NCI-H82 treated with DMSO at 0.1 percent for 48 hours (cell line): ENCODE results near the gene HNRNPU.
A peak's percentile ranks its signal among the peaks of the same experiment; 100 is the strongest.
"Not testable (repeated sequence)": the region's sequence is repeated elsewhere in the genome, so short reads cannot be mapped to it uniquely, and the experiment has no call there.

ENCODE experiments used
- DNase-seq: peaks from one replicate; lab custom pipeline; 2025; ENCODE audit not compliant: unreplicated experiment; lab: John Stamatoyannopoulos, UW

Gene HNRNPU

DNA sequence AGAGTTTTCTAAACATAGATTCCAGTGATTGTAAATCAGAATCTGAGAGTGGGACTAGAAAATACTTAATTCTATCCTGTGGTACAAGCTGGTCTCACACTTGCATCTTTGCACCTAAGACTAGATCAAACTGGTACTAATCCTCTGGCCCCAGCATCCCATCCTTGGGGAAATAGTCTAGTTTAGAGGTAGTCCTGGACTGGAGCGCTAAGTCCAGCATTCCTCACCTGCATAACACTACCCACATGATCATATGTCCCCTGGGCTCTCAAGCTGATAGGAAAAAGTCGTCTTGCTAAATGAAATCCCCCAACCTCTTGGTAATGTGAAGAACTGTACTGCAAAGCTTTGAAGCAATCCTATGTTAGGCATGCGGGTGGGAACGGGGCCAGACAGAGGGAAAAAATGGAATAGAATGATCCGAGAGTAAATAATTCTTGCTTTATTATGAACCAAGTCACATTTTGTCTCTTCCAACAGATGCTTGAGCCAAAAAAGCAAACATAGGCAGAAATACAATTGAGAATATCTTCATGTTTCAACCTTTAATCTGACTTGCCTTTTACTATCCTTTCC lies 24.0 kb downstream of the HNRNPU start:
- DNase-seq, result no peak

- no peak for DNase-seq
These were observed 24.7 kb downstream of the HNRNPU start for GRCh38 chr1:244839656-244840055.

DNA sequence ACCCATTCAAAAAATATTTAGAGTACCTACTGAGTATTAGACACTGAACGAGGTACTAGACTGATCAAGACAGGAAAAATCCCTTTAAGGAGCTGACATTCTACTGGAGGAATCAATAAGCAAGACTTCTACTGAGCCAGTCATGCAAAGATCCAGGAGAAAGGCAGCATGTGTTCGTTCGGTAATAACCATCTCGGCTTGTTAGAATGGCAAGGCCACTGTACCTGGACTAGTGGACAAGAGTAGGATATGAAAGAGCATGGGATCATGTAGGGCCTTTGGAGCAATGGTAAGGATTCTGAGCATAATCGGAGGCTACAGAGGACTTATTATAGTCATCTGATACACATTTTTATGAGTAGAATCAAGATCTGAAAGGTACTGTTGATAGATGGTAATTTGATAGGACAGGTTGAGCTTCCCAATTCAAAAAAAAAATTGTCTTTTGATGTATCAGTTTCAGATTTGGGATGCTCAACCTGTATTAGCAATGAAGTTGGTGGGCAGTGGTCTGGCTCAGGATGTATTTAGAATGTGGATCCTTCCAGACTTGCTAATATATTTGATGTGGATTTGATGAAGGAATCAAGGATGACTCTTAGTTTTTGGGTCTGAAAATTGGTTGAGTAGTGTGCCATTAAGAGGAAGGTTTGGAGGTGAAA lies 26.6 kb downstream of the HNRNPU start:
- peak; percentile 52 for DNase-seq

DNA sequence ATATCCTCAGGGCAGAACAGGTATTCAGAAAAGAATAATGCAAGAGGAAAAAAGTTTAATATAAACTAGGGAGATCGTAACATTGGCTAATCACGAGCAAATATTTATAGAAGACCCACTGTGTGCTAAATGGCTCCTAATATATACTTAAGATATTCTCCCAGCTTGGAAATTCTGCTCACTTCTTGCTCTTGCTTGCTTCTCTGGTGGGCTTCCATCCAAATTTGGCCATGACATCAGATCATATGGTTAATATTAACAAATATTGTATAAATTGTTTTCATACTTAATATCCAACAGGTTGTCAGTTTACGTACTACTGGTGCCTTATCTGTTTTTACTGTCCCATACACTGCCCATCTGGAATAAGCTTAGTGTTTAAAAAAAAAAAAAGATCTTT lies 27.8 kb downstream of the HNRNPU start:
- DNase-seq, result no peak

DNA sequence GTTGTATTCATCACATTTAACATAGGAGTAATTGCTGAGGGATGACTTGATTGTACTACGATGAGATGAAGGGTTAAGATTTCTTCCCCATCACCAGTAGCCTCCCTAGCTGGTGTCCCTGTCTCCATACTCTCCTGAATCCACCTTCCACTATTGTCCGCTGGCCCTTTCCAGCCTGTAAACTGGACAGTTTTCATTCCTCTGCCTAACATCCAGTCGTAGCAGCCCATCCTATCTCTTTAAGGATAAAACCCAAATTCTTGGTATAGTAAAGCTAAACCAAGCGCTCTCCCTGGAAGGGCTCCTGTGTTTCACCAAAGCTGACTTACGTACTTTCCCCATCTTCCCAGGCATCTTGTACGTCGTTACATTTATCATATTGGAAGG lies 28.2 kb downstream of the HNRNPU start:
- peak; percentile 75 for DNase-seq

GRCh38 chr1:244835276-244836134 lies 28.8 kb downstream of the HNRNPU start, which contains the start of gene COX20:
Gene COX20 (plus strand): TSS chr1:244835658. CDS start chr1:244835715, 57 bp downstream.
- peak; percentile 87 for DNase-seq

DNA sequence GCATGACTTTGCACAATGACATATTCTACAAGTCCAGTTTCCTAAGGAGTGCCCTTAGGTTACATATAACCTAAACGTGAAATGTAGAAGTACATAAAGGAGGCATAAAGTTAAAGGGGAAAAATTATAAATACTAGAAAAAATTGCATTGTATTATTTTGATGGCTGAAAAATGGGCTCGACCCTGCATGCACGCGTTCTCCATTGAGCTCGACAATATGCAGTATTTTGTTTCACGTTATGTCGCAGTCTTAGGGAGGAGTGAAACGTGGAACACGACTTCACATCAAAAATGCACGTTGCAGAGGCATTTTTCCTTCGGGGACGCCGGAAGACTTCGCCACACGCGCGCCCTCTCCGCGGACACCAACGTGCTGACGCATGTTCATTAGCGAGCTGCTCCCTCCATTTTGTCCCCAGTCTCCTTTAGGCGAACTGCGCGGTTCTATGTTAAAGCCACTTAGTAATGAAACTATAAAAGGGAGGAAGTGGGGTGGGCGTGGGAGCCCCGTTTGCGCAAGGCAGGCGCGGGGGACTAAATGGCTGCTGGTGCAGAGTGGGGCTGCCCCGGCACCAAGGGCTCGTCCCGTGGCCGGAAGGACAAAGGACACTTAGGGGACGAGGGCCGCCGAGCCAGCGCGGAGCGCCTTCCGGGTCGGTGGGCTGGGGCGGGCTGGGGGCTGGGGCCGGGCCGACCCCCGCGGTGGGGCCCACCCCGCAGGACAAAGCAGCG lies 29.6 kb downstream of the HNRNPU start:
- peak; percentile 81 for DNase-seq

- no peak for DNase-seq
These were observed 30.4 kb downstream of the HNRNPU start for GRCh38 chr1:244833734-244834542.

GRCh38 chr1:244833260-244833659 lies 31.1 kb downstream of the HNRNPU start:
- DNase-seq, result not testable (repeated sequence)

GRCh38 chr1:244830639-244831038 lies 33.7 kb downstream of the HNRNPU start:
- DNase-seq, result no peak

GRCh38 chr1:244826712-244827111 lies 37.6 kb downstream of the HNRNPU start:
- DNase-seq, result no peak

- no peak for DNase-seq
These were observed 41.5 kb downstream of the HNRNPU start for GRCh38 chr1:244822878-244823277.

- no peak for DNase-seq
These were observed 43.2 kb downstream of the HNRNPU start for GRCh38 chr1:244821134-244821533.

DNA sequence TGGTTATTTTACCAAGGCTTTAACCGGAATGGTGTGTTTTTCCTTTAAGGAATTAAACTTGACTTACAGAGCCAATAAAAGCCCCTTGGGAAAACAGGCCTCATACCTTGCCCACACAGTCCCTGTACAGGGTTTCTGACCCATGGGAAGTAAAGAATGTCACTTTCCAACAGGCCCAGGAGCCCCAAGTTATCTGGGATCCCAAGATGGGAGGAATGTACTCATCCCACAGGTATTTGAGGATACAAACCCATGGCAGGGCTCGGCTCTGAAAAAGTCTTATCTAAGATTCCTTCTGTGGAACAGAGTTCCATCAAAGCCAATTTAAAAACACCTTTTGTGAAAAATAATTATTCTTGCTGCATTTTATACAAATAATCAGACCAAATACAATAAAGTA lies 44.2 kb downstream of the HNRNPU start:
- no peak for DNase-seq

GRCh38 chr1:244817415-244817894 lies 46.9 kb downstream of the HNRNPU start:
- no peak for DNase-seq

GRCh38 chr1:244815600-244816099 lies 48.7 kb downstream of the HNRNPU start:
- no peak for DNase-seq

DNA sequence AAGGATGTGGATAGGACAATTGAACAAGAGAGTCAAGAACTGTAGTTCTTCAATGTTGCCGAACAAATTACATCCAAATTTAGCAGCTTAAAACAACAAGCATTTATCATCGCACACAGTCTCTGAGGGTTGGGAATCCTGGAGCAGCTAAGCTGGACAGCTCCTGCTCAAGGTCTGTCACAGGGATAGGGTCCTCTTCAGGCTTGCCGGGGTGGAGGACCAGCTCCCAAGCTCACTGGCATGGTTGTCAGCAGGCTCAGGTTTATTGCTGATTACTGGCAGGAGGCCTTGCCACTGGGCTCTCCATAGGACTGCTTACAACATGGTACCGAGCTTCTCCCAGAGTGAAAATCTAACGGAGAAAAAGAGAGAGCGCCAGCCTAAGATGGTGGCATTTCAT lies 51.0 kb downstream of the HNRNPU start:
- no peak for DNase-seq

DNA sequence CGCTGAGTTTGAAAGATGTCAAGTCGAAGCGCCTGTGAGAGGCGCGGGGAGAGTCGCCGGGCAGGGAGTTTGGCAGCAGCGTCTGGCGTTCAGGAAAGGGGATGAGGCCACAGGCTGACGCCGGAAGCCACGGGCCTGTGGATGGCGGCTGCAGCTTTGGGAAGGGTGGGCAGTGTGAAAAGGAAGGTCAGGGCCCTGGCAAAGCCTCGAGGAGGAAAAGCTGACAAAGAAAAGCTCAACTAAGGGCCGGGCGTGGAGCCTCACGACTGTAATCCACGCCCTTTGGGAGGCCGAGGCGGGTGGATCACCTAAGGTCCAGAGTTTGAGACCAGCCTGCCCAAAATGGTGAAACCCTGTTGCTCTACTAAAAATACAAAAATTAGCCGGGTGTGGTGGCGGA lies 54.1 kb downstream of the HNRNPU start:
- no peak for DNase-seq

- no peak for DNase-seq
These were observed 57.2 kb downstream of the HNRNPU start for GRCh38 chr1:244807138-244807537.

DNA sequence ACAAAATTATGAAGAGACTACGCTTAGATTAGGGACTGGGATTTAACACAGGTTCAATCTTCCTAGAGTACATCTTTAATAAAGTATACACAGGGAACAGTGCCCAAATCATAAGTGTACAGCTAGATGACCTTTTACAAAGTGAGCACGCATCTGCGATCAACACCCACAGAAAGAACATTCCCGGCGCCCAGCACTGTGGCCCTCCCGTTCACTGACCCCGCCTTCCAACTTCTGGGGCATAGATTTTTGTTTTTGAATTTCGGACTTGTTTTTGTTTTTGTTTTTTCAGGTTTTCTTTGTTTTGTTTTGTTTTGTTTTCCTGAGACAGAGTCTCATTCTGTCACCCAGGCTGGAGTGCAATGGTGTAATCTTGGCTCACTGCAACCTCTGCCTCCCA lies 59.5 kb downstream of the HNRNPU start:
- no peak for DNase-seq
